Medulla oblongata (tissue), 1 donor: ENCODE measurements around the gene C16orf92.

ENCODE experiments used
- DNase-seq: peaks from one replicate; pipeline ENCODE4 v3.0.0-alpha.2; 2015; ENCODE audit errors: extremely low spot score

The C16orf92 gene

DNA sequence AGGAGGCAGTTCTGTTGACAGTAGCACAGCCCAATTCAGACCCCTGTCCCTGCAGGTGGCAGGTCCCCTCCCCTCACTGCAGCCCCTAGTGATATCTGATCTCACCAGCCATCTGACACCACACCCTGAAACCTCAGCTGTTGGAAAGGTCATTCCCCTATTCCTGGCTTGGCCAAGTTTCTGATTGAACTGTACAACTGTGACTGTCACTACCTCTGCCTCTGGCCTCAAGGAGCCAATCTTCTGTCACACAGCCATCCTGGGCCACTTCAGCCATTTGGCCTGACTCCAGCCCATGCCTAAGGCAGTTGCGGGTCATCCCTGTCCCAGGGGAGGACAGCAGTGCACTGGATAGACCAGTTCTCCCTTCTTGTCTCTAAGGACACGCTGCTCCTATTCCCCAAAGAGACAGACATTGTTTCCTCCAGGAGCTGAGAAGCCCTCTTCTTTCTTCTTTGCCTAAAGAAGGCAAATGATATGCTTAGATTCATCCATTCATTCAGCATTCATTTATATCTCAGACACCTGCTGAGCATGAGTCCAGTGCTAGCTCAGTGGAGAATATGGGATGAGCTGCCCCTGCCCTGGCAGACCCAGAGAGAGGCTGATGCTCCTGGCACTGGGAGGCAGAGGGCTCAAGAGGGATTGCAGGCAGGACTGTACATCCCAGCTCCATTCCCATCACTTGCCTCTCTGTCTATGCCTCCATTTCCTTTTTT, 38.0 kb downstream of the C16orf92 start:
- no peak for DNase-seq

DNA sequence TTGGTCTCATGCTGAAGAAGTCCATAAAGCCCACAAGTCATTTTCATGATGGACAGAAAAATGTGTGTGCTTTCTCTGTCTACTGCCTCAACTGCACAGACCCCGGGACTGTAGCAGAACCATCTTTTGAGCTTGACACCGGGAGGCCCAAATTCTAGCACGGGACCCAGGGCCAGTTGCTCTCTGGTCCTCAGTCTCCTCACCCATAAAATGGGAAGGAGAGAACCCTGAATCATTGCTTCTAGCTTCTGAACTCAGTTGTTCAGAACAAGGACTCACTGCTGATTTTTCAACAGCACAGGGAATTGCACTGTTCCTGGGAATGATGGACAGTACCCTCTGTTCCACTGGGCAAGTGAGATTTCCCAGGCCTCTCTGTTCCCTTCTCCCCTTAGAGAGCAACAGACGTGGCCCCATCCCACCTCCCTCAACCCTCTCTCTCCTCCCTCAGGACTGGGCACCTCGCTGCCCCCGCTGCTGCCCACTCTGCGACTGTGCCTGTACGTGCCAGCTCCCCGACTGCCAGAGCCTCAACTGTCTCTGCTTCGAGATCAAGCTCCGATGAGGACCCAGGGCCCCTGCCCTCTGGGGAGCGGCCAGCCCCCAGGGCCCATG, 40.4 kb downstream of the C16orf92 start:
- no peak for DNase-seq

DNA sequence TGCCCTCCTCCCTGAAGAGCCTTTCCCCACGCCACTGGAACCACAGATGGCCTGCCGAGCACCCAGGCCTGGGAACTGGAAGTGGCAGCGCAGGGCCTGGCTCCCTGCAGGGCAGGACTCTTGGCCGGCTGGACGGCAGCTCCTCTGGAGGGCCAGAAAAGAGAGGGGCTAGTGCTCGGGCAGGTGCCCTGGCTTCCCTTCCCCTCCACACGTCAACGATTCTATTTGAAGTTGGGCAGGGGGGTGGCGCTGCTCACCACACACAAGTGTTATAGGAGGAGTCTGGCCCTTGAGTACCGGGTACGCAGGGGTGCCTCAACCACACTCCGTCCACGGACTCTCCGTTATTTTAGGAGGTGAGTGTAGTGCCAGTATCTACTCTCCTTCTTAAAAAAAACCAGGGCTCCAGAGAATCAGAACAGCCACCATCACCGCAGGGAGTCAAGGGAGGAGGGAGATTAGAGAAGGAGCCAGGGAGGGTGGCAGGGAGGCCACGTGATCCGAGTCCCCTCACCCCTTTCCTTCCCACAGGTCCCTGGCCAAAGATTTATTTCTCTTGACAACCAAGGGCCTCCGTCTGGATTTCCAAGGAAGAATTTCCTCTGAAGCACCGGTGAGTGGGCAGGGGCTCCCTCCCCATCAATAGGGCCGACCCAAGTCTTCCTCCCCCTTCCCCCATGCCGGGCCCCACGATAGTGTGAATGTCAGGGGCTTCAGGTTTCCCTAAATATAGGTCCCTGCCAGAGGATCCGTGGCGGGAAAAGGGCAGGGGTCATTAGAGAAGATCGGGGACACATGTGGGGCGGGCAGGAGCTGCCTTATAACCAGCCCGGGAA, 41.1 kb downstream of the C16orf92 start:
- peak; percentile 90 for DNase-seq

DNA sequence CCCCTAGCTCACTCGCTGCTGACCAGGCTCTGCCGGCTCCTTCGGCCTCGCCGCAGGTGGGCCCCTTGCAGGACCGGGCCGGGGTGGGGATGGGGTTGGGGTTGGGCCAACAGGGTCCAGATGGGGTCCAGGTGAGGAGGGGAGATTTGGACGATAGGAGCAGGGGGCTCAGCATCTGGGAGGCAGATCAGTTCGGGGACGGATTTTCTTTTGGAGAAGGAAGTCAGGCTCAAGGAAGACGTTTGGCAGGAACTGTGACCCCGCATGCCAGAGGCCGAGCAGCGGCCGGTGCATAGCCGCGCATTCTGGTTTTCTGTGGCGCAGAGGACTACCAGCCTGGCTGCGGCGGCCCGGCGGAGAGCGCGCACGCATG, 41.7 kb downstream of the C16orf92 start:
- no peak for DNase-seq

DNA sequence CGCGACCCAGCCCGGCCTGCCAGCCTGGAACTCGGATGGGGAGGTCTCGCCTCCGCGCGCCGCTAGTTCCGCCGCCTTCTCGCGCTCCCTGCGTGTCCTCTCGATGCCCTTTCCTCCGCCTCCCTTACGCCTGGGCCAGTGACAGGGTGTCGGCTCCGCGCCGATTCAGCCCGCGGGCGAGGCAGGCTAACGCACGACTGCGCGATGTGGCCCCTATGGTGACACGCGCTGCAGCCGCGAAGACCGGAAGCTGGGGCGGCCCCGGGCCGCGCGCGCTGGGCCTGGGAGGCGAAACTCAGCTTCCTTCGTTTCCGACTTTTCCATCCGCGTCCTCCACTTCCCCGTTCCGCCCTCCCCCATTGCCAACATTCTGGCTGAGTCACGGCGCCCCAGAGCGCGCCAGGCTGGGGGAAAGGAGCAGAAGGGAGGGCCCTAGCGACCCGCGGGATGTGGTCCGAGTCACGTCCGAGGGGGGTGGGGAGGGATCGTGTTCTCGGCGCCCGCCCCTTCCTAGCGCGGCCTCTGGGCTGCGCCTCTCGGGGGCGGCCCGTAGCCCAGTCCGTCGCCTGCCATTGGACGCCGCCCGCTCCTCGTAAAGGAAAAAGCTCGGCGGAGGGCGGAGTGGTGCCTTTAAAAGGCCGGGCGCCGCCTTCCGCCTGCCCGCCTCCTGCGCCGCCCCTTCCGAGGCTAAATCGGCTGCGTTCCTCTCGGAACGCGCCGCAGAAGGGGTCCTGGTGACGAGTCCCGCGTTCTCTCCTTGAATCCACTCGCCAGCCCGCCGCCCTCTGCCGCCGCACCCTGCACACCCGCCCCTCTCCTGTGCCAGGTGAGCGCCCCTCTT, 42.3 kb downstream of the C16orf92 start, which contains the start of gene ALDOA:
Gene ALDOA, plus strand, starts transcription at position 659 of the 841 bp plus-strand sequence. CDS start 1,138 bp downstream, outside the sequence.
- DNase-seq, result peak; percentile 99

DNA sequence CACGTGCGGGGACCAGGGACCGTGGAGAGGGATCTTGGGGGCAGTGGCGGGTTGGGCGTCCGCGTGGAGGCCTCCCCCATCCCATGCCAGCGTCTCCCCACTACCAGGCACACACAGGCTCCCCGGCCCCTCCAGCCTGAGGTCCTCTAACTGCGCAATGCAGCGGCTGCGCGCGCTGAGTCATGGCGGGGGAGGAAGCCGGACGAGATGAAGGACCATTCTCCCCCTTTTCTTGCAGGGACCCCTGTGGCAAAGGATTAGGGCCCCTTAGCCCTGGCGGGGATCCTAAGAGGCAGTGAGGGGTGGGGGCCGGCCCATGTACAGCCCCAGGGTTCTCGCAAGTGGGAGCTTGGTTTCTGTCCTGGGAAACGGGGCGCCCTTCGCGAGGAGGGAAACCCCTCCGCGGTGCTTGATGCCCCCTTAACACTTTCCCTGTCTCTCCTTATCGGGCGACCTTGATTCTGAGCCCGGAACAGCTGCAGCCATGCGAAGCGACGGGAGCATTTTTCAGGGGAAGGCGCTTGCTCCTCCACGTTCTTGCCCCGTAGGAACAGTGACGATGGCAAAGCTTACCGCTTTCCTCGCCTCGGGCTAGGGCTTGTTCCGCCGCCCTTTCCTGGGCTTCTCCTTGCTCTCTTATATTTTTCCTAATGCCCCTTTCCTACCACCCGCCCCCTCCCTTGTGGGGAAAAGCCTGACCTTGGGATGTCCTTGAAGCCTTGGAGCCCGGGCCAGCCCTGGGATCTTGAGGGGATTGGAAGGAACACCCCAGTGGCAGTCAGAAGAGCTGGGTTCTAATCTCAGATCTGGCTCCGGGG, 43.2 kb downstream of the C16orf92 start:
- DNase-seq, result no peak

DNA sequence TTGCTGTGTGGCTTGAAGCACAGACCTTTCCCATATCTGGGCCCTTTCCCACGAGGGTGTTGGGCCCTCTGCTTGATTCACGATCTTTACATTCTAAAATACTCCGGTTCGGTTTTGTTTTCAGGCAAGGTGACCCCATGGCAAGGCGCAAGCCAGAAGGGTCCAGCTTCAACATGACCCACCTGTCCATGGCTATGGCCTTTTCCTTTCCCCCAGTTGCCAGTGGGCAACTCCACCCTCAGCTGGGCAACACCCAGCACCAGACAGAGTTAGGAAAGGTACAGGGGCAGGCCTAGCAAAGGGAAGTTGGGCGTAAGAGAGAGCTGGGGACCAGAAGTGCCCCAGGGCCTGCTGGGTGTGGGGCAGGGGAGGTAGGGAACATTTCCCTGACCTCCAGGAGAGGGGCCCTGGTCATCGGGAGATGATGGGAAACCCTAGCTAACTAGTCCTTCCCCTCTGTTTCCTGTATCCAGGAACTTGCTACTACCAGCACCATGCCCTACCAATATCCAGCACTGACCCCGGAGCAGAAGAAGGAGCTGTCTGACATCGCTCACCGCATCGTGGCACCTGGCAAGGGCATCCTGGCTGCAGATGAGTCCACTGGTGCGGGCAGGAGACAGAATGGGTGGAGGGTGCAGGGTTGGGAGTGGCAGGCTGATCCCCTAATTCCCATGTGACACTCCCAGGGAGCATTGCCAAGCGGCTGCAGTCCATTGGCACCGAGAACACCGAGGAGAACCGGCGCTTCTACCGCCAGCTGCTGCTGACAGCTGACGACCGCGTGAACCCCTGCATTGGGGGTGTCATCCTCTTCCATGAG, 44.0 kb downstream of the C16orf92 start:
- DNase-seq, result peak; percentile 50

DNA sequence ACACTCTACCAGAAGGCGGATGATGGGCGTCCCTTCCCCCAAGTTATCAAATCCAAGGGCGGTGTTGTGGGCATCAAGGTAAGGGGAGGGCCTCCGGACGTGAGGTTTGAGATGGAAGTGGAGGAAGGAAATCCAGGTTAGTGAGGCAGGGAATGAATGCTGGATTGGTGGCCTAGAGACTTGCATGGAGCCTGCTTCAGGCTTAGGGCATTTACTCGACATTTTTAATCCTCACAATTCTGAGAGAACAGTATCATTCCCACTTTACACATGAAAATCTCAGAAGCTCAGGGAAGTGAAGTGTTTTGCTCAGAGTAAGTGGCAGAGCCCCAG, 44.6 kb downstream of the C16orf92 start:
- DNase-seq, result no peak

- no peak for DNase-seq
These were observed 45.3 kb downstream of the C16orf92 start for GRCh38 chr16:30068333-30068732.

DNA sequence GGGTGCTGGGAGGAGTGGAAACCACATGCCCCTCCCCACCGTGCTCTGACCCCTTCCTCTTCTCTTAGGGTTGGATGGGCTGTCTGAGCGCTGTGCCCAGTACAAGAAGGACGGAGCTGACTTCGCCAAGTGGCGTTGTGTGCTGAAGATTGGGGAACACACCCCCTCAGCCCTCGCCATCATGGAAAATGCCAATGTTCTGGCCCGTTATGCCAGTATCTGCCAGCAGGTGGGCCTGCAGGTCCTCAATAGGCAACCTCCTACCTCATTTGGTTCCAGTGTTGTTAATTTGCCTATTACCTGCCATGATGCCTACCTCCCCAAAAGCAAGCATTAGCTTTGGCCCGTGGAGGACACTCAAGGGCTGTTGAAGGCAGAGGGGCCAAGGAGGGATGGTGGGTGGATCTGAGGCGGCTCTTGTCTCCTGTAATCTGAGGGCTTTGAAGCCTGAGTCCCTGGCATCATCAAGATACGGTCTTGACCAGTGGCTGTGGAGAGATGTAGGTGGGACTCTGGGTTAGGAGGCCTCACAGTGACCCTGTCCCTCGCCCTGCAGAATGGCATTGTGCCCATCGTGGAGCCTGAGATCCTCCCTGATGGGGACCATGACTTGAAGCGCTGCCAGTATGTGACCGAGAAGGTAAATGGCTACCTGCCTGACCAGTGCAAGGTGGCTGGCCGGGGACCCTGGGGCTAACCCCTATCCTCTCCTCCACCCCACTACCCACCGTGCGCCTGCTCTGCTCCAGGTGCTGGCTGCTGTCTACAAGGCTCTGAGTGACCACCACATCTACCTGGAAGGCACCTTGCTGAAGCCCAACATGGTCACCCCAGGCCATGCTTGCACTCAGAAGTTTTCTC, 46.0 kb downstream of the C16orf92 start:
- no peak for DNase-seq

DNA sequence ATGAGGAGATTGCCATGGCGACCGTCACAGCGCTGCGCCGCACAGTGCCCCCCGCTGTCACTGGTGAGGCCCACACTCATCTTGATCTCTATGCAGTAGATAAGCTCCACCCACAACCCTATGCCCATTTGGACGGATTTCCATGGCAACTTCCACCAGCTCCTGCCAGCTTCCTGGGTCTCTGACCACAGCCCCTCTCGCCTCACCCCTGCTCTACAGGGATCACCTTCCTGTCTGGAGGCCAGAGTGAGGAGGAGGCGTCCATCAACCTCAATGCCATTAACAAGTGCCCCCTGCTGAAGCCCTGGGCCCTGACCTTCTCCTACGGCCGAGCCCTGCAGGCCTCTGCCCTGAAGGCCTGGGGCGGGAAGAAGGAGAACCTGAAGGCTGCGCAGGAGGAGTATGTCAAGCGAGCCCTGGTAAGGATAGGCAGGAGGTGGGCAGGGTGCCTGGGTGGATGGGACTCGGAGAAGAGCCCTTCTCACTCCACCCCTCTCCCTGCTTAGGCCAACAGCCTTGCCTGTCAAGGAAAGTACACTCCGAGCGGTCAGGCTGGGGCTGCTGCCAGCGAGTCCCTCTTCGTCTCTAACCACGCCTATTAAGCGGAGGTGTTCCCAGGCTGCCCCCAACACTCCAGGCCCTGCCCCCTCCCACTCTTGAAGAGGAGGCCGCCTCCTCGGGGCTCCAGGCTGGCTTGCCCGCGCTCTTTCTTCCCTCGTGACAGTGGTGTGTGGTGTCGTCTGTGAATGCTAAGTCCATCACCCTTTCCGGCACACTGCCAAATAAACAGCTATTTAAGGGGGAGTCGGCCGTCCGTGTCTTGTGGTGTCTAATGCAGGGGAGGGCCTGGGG, 46.8 kb downstream of the C16orf92 start:
- DNase-seq, result peak; percentile 65

DNA sequence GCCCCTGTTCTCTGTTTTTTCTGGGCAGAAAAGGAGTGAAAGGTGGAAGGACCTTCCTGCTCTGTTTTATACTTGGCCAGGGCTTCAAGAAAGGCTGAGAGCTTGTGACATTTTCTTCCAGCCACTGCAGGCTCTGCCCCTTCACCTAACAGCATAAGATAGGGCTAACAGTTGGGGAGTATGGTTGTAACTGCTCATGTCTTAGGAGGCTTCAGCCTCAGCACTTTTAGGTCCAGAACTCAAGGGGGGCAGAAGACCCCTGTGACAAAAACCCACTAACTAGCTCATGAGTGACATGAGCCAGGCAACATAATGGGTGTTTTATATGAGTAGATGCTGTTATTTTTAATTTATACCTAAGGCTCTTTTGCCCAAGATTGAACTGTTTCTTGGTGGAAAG, 47.5 kb downstream of the C16orf92 start:
- DNase-seq, result no peak
